Smooth muscle cell of the umbilical artery (primary cell): ENCODE data around the gene CGAS. TPM values are rescaled to one million over a fixed set of nuclear protein-coding genes. Genes with fewer than 3 reads are reported as not detected.

Source experiments
- total RNA-seq: library from RNA; depleted of rRNA; stranded (reverse); fragments of >200 nt; gene quantifications from 2 replicates; pipeline ENCODE4 v1.2.3, GENCODE V29; 2014

CGAS gene
- total RNA-seq, result 5.6 and 7.1 TPM in 2 replicates

DNA sequence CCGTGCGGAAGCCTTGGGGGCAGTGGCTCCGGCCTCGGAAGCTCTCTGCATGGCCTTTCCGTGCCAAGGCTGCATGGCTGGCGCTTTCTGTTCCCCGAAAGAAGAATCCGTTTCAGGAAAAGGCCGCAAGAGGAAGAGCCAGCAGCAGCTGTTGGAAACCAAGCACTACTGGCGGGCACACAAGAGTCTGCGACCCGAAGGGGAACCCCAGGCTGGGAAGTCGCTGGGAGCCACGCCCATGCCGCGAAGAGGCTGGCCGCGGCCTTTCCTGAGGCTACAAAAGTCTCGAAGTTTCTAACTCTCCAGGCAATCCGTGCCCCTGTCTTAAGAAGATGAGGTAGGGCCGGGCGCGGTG lies at the start of gene CGAS:
Gene CGAS, minus strand, starts transcription at position 191 of the 355 bp plus-strand sequence. Its CDS starts 116 bp downstream, at position 75.

DNA sequence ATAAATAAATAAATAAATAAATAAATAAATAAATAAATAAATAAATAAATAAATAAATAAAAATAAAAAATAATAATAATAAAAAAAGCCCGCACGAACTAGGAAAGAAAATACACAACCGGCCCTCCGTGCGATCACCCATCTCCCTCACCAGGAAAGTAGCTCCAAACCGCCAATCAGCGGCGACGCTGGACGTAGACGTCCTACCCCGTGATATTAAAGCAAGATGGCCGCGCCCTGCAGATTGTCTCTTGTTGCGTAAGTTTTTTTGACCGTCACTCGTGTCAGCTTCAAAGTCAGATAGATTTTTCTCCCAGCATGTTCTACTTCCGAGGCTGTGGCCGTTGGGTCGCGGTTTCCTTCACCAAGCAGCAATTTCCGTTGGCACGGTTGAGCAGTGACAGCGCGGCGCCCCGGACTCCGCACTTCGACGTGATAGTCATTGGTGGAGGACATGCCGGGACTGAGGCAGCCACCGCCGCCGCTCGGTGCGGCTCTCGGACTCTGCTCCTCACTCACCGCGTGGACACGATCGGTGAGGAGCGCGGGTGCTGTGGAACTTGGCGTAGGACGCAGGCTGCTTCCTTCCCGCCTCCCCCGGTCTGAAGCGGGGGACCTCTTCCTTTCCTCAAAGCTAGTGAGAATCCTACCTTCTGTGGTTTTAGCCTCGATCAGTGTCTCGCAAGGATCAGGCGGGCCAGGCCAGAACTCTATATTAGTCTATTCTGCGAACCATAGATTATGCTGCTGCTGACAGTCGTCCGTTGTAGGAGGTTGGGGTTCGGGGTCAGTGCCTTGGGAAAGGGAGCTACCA lies 9.6 kb upstream of the CGAS start, which contains the start of gene MTO1:
Gene MTO1, plus strand, starts transcription at position 201 of the 814 bp plus-strand sequence. Its CDS starts 118 bp downstream, at position 319.

DNA sequence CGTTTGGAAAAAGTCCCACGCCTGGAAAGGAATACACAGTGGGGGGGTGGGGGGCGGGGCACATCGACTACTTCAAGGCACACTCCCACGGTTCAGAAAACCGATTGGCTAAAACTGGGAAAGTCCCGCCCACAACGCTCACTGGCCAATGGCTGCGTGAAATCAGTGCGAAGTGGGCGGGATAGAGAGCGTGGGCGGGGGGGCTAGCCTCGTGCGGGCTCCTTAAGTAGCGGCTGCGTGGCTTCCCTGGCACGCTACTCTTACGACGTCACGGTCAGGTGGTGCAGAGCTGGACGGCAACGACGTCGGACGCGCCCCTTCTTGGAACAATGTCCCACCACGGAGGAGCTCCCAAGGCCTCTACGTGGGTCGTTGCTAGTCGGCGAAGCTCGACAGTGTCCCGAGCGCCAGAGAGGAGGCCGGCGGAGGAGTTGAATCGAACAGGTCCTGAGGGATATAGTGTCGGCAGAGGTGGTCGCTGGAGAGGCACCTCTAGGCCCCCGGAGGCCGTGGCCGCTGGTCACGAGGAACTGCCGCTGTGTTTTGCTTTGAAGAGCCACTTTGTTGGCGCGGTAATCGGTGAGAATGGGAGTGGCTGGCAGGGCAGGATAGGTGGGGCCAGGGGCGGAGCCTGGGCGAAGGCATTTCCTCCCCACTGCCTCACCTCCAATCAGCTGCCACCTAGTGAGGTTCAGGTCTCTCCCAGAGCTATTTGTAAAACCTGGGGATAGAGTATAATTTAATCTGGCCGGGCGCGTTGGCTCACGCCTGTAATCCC lies 57.3 kb downstream of the CGAS start, which contains the start of gene DDX43:
Gene DDX43, plus strand, starts transcription at position 252 of the 778 bp plus-strand sequence. Its CDS starts 78 bp downstream, at position 330.

Other genes starting within 250 kb of the CGAS start
- not detected in 2 replicates for gene KHDC1L, start 226.8 kb downstream of the CGAS start, total RNA-seq
- 3.0 and 3.3 TPM in 2 replicates for gene KHDC1, start 189.1 kb downstream of the CGAS start, total RNA-seq
- not detected in 2 replicates for gene DPPA5, start 98.0 kb downstream of the CGAS start, total RNA-seq
- not detected in 2 replicates for gene KHDC3L, start 89.6 kb downstream of the CGAS start, total RNA-seq
- not detected in 2 replicates for gene OOEP, start 82.4 kb downstream of the CGAS start, total RNA-seq
- 0.59 and 1.8 TPM in 2 replicates for gene DDX43, start 57.5 kb downstream of the CGAS start, total RNA-seq
- gene MTO1, start 9.4 kb upstream of the CGAS start, total RNA-seq, result 36.4 and 49.9 TPM in 2 replicates
- 20,106 and 29,417 TPM in 2 replicates for gene EEF1A1, start 68.7 kb upstream of the CGAS start, total RNA-seq
- gene SLC17A5, start 201.7 kb upstream of the CGAS start, total RNA-seq, result 45.7 and 62.7 TPM in 2 replicates
- 22.0 and 58.7 TPM in 2 replicates for gene CD109, start 243.9 kb upstream of the CGAS start, total RNA-seq